ENCODE data around the gene ADGRL2.

ADGRL2 gene

GRCh38 chr1:82001345-82001744, 200.6 kb downstream of the ADGRL2 start:
- no peak for DNase-seq

- DNase-seq: no peak
These were observed 207.1 kb downstream of the ADGRL2 start for GRCh38 chr1:82007804-82008203.

- no peak for DNase-seq
These were observed 213.0 kb downstream of the ADGRL2 start for GRCh38 chr1:82013702-82014101.

- no peak for DNase-seq
These were observed 214.7 kb downstream of the ADGRL2 start for GRCh38 chr1:82015444-82015843.

- no peak for DNase-seq
These were observed 217.6 kb downstream of the ADGRL2 start for GRCh38 chr1:82018319-82018718.

GRCh38 chr1:82019508-82019907, 218.8 kb downstream of the ADGRL2 start:
- DNase-seq: no peak

GRCh38 chr1:82030830-82031229, 230.1 kb downstream of the ADGRL2 start:
- DNase-seq: no peak

GRCh38 chr1:82032068-82032467, 231.3 kb downstream of the ADGRL2 start:
- DNase-seq: no peak

- DNase-seq: no peak
These were observed 234.1 kb downstream of the ADGRL2 start for GRCh38 chr1:82034812-82035211.

All from activated CD4-positive, alpha-beta T cell treated with anti-CD3 and anti-CD28 coated beads, Interleukin-2, amount 50 U/mL, for 1 hour (primary cell).